ENCODE results near the gene STIP1.

The STIP1 gene

DNA sequence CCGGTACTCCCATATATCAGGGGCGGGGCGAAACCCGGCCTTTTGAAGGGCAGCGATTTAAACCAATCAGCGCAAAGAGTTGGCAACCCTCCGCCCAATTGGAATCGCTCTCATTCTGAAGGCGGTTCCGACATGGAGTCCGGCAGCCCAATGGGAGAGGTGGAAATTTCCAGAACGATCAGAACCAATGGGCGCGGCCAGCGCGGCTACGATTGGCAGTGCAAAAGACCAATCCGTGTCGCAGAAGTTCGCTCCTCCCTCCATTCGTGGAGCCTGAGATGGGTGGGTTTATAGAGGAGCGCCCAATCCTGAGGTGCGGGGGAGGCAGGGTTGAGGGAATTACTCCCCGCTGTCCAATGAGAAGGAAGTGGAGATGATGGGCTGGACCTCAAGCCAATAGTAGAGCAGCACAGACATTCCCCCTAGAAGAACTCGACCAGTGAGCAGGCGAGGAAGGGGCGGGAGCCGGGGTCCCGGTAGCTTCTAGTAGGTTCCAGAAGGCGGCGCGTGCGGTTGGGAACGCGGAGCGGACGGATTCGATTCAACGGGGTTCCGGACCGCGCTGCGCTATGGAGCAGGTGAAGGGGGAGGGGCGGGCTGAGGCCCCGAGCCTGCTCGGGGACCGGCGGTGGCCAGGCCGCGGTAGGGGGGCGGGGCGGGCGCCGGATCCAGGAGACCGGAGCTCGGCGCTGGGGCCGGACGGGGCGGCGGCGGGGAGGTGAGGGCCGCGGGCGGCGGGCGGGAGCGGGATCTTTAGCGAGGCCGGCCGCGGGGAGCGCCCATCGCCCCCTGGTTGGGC lies at the start of gene STIP1:
Gene STIP1 (plus strand): TSS at position 479 of the 799 bp plus-strand sequence. CDS start 91 bp downstream, at position 570.
- peak; percentile 97 for DNase-seq (ENCODE audit: low read depth in 1 of 2, low spot score in 1 of 2)

DNA sequence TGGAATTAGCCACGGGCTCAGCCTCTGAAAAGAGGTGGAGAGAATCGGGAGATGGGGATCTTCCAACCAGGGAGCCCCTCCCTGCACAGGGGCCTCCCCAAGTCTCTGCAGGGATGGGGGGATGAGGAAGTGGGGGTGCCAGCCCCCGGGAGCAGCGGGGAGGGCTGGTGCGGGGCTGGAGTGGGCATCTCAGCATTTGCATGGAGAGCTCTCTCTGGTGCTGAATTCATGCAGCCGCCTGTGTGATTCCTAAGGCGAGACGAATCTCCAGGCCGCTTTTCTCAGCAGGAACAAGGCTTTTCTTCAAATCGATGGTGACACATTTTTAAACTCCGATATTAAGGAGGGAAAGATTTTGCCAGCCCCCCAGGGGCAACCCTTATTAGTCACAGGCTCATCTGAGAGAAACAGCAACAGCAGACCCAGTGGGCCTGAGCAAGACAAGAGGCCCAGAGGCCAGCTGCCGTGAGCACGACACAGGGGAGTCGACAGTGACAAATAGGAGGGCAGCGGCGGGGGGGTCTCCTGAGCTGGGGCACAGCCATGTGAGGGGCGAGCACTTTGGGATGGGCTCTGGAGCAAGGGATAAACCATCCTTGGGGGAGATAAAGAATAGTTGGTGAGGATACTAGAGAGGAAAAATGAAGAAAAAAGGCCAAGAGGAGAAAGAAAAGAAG lies 49.1 kb upstream of the STIP1 start:
- no peak for DNase-seq (ENCODE audit: low read depth in 1 of 2, low spot score in 1 of 2)

DNA sequence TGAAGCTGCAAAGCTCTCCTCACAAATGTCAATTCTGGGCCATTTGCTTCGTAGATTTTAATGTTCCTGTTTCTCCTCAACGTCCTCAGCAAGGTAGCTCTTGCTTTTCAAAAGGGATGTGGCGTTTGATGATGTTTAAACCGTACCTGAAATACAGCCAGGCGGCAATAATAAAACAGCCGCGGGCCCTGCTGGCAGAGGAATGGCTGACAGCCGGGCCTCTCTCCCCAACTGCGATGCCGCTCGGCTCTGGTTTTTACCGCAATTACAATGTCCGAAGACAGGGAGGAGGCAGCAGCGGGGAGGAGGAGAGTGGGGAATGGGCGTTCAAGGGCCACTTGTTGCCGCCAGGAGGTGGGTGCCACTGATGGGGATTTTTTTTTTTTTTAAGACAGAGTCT lies 47.6 kb upstream of the STIP1 start:
- DNase-seq (ENCODE audit: low read depth in 1 of 2, low spot score in 1 of 2) = no peak

DNA sequence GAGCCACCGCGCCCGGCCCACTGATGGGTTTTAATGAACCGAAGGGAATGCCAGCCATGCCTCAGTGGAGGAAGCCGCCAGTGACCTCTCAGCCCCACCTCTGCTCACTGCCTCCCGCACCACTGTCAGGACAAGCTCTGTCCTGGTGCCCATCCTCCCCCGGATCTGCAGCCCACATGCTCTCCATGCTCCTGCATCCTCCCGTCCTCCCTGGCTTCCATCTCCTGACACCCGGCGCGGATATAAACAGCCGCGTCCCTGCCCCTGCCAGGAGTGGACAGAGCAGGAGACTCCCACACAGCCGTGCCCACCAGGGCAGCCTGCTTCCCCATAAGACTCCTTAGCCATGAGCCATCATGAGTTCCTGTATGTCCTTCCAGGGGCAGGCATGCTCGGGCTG lies 46.9 kb upstream of the STIP1 start:
- no peak for DNase-seq (ENCODE audit: low read depth in 1 of 2, low spot score in 1 of 2)

DNA sequence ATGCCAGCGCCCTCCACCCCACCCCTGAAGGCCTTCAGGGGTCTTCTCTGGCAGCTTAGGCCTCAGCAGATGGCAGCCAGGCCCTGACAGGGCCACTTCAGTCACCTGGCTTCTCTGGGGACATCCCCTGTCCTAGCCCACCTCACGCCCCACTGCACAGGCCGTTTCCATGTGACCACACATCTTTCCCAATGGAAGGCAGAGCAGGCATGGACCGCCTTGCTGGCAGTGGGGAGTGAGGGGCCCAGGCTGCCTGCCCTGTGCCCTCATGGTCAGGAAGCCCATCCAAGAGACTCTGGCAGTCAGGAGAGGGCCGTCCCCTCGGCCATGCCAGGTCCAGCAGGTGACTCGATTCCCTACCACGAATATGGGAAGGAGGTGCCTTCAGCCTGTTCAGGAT lies 45.9 kb upstream of the STIP1 start:
- no peak for DNase-seq (ENCODE audit: low read depth in 1 of 2, low spot score in 1 of 2)

DNA sequence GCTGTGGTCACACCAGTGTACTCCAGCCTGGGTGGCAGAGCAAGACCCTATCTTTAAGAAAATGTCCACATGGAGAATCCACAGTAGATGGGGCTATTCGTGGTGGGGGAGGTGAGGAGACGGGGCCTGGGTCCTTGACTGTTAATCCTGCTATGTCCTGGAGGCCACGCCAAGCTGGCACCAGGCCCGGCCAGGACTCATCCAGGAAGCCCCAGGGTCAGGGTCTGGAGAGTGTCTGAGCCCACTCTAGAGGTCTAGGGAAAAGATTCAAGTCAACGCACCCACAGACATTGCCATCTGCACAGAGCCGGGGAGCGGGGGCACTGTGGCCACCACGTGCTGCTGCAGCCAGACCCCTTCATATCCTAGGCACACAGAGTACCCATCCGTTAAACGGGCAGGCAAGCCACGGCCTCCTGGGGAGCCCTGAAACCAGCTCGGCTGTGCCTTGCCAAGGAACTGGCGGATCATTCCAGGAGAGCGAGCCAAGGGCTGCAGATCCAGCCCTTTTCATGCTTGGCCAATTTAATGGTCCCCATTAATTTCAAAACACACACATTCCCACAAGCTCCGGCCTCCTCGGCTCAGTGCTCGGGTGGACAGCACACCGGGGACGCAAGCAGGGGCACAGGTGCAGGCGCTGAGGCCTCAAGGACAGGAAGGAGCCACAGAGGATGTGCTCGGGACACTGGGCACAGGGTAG lies 44.7 kb upstream of the STIP1 start:
- no peak for DNase-seq (ENCODE audit: low read depth in 1 of 2, low spot score in 1 of 2)

DNA sequence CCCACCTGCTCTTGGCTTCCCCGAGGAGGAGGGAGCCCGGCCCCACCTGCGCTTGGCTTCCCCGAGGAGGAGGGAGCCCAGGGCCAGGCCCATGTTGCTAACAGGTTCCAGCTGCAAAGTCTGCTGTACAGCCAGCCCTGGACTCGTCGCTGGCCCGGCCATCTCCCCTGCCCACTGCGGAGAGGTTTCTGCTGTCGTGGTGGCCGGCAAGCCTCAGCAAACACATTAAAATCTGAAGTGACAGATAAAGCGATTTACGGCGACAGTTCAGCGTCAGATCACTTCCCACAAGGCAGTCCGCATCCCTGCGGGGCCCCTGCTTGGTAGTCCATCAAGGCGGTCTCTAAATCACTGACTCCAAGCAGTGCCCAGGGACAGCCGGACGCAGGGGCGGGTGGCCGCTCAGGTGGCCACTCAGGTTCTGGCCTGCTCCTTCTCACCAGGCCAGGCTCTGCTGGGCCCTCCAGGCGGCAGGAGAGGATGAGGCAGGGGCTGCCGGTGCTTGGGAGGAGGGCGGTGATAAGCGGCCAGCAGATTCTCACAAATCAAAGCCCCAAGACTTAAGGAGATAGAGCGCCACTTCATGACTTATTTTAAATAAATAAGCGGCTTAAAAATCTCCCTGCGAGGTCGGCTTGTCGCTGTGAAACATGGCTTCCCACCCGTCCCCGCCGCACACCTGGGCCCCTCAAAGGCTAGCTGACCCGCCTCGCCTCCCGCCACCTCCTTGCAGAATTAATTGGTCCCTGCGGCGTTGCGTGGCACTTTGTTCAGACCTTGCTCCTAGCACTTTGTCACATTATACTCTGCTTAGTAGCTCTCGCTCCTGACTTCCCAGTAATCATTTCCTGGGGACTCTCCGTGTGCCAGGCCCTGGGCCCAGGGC lies 41.1 kb upstream of the STIP1 start:
- no peak for DNase-seq (ENCODE audit: low read depth in 1 of 2, low spot score in 1 of 2)

DNA sequence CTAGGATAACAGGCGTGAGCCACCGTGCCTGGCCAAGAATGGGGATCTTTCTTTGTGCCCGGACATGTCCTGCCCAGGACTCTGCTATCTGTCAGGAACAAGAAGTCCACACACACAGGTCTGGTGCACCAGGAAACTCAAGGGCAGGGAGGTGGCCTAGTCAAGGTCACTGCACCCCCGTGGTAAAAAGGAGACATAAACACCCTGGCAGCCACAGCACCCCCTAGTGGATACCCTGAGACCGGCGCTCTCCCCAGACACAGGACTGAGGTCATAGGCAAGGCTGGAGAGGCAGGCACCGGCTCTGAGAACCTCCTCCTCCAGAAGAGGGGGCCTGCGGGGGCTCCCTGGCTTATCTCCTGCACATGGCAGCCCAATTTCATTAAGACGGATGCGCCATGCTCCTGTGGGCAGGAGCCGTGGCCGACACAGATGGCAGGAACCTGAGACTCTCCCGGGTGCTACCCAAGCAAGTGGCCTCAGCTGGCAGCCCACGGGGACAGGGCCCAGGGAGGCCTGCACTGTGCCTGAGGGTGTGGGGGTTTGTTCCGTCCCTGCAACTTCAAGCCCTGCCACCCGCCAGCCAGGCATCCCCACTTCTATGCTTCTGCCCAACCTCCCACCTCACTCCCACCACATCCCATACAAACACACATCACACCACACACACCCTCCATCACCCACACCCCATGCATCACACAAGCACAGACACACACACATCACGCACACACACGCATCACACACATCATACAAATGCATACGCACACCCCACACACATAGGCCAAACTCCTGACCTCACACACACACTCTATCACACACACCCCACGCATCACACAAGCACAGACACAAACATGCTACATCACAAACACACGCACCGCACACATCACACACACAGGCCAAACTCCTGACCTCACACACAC lies 39.7 kb upstream of the STIP1 start:
- DNase-seq (ENCODE audit: low read depth in 1 of 2, low spot score in 1 of 2) = peak; percentile 24 to 30

DNA sequence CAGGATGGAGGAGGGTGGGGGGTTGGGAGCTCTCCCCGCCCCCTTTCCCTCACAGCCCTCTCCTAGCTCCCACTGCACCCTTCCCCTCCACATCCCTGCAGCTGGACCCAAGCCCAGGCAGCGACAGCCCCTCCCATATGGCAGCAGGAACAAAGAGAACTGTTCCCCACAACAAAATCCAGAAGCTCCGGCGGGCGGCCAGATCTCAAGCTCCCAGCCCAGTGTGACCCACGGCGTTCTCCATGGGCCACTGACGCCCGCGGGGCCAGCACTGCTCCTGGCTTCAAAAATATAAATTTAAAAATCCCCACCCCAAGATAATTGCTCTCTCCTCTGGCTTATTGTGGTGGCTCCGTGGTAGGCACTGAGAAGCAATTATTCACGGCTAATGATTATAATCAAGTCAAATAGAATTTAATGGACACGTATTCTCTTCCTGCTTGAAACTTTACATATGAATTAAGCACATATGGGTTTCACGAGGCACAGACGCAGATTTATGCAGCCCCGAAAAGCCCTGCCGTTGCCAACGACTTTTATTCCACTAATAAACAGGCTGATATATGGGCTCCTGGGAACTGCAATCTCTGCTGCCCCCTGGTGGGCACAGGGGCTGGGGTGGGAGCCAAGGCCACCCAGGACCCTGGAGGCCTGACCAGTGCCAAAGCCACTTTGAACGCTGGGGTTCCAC lies 37.6 kb upstream of the STIP1 start:
- DNase-seq (ENCODE audit: low read depth in 1 of 2, low spot score in 1 of 2) = peak; percentile 52 to 58

DNA sequence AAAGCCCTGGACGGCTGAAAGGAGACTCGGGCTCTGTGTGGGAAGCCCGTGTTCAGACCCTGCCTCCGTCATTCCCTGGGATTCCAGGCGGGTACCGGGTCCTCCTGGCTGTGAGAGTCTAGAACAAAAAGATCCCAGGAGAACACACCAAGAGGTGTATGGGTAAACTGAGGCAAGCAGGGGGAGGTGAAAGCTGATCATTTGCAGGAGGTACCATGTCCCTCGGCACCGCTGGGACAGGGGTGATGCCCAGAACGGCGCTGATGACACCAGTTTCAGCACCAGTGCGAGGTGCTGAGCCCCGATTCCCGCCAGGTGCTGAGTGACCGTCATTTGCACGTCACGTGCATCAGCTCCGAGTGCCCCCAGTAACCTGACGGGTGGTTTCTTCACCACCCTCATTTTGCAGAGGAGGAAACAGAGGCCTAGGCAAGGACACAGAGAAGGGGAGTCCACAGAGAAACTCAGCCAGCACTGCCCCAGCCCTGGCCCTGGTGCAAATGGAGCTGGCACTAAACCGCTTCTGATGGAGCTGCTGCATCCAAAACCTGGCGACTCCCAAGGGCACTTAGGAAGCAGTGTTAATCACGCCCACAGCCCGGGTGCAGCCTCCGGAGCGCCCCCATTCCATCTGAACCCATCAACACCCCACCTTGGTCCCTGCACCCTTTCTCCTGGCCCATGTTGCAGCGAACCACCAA lies 36.9 kb upstream of the STIP1 start:
- DNase-seq (ENCODE audit: low read depth in 1 of 2, low spot score in 1 of 2) = no peak

DNA sequence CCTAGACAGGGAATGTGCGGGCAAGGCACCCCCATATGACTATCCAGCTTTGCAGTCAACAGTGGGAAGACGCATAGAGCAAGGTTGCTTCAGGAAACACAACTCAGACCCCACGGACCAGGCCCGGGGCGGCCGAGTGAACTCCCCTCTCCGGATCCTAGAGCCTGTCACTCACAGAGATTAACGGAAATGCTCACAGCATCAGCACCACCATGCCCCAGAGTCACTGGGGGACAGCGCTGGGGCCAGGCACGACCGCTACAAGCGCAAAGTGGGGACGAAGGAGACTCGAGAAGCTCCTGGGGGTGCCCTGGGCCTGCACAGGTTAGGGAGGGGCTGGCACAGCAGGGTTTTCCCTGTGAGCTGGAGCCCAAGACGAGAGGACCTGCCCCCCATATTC lies 35.9 kb upstream of the STIP1 start:
- no peak for DNase-seq (ENCODE audit: low read depth in 1 of 2, low spot score in 1 of 2)

DNA sequence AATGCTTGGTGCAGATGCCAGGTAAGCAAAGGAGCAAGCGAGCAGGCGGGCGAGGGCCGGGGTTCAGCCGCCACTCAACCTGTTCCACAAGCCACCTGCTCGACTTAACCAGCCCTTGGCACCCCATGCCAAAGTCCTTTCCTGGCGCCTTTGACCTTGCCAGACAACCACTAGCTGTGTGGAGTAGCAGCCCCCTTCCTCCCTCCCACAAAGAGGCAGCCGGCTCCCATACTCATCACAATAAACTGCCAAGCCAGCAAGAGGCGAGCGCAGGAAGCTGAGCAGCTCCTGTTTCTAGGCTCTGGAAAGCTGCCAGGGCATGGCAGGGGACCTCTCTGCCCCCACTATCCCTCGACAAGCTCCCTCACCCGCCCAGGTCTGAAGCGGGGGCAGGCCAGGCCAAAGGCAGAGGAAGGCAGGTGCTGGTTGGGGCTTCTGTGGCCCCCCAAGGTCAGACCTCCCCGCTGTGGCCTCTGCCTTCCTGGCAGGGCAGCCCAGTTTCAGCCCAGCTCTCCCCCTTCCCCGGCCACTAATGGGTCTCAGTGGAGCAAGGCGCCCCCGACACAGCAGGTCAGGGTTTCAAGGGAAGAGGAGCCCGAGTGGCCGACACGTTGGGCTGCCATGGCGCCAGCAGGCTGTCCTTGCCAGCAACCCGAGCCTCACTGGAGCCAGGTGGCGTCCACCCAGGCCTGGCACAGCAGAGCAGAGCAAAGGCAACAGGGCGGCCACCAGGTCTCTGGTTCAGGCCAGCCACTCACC lies 35.3 kb upstream of the STIP1 start:
- no peak for DNase-seq (ENCODE audit: low read depth in 1 of 2, low spot score in 1 of 2)

DNA sequence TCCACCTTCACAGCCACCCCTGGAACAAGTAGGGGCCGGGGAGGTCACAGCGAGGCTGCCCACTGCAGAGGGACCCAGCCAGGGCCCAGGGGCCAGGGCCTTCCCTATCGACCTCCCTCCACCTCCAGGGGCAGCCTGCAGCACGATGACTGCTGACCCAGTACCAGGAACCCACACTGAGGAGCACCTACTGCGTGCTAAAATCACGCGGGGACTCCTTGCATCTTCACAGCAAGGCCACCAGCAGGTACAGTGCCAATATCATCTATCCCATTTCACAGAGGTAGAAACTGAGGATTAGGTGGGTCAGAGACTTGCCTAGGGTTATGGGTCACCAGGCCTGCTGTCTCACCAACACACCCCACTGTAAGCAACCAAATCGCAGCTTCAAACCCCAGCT lies 34.6 kb upstream of the STIP1 start:
- no peak for DNase-seq (ENCODE audit: low read depth in 1 of 2, low spot score in 1 of 2)

DNA sequence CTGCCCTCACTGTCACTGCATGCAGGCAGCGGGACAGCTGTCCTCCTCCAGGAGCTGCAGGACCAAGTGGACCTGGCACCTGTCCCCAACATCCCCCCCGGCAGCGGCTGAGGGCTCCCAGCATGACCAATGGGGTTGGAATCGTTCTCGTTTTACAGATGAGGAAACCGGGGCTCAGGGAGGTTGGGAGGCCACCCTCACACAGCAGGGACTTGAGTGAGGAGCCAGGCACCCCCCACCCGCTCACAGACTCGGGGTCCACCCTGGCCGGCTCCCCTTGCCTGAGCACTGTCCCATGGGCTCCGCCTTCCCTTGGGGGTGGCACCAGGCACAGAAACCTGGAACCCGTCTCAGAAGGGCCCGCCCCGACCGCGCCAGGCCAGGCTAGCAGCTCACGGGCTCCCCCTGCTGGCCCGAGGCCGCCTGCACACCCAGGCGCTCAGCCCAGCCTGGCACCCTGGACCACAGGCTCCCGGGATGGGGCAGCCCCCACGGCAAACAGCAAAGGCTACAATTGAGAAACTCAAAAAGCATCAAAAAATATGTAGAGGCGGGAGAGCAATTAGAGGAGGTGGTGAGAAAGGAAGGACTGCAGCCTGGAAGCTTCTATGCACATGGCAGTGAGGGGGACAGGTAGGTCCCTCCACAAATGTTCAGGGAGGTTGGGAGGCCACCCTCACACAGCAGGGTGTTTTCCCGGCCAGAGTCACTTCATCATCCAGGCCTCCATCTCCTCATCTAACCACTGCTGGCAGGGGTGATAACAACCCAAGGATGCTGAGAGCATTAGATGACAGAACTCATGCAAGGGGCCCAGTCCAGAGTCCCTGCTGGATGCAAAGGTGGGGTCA lies 32.9 kb upstream of the STIP1 start:
- peak; percentile 46 to 61 for DNase-seq (ENCODE audit: low read depth in 1 of 2, low spot score in 1 of 2)

DNA sequence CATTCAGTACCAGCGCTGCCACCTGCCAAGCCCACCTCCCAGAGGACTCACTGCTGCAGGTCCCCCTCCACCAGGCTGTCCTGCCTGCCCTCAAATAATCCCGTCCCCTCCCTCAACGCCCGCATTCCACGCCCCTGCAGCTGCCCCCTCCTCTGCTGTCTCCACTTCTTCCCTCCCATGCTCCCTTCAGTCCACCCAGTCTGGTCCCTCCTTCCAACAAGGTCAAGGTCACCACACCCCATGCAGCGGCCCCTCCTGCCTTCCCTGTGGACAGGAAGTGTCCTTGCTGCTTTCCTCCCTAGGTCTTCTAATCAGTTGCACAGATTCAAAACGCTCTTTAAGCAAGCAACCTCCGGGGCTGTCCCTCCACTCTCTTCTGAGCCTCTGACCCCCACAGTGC lies 32.2 kb upstream of the STIP1 start:
- no peak for DNase-seq (ENCODE audit: low read depth in 1 of 2, low spot score in 1 of 2)

DNA sequence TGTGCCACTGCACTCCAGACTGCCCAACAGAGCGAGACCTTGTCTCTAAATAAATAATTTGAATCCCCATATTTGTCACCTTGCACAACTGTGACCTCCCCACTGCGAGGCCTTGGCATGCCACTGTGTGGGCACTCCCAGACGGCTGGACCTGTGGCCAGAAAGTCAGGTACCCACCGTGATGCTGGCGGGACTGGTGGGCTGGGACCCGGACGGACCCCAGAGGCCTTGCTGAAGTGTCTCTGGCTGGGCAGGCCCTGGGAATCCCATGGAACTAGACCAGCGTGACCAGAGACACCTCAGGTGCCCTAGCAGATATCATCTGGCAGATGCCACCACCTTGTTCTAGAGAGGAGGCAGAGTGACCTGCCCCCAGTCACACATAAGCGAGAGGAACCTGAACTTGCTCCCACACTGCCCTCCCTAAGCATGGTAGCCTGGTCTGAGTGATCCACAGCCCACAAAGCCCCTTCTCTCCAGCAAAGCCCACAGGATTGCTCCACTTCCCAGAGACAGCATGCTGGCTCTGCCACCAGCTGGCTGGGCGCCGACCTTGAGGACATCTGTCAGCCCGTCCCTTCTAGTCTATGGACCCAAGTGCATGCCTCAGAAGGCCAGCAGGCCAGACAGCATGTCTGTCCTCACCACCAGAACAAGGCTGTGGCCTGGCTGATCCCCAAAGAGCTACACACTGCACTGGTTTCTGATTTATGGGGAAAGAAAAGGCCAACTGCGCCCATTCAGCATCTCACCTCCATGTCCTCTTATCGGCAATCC lies 29.5 kb upstream of the STIP1 start:
- no peak for DNase-seq (ENCODE audit: low read depth in 1 of 2, low spot score in 1 of 2)

Measured in activated T-helper 1 cell treated with anti-CD3 and anti-CD28 coated beads, Interleukin-2, amount 50 U/mL, for 16 hours (primary cell).